Hepatocyte (in vitro differentiated cells): ENCODE data around the gene MAGED4.

Experiments used
- EZH2 ChIP-seq: fragments of 200-600 bp; sonication (generic); IDR thresholded peaks from 2 replicates; pipeline ENCODE4 v1.6.1; 2016; ENCODE audit warnings: antibody characterized with exemption, mild to moderate bottlenecking, borderline replicate concordance
- TF ChIP-seq, protein P1 (sequence below): fragments of 200-600 bp; sonication (generic); IDR thresholded peaks from 2 replicates; pipeline ENCODE4 v1.5.1; 2016; ENCODE audit warnings: antibody characterized with exemption, mild to moderate bottlenecking; ENCODE audit not compliant: poor library complexity

DNA sequence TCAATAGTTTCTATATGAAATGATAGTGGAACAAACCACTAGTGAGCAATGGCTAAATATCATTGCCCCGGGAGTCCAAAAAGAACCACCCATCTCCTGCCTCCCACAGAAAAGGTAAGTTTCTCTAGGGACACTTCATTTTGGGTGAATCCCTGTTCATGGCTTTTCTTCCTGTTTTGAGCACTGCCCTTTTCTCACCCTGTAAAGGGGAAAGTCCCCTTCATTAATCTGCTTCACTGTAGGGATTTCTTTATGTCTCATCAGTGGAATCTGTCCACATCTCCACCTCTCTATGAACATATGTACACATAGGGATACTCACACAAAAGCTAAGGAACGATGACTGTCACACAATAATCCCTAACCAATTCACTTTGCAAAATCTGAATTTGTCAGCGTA lies 28.6 kb downstream of the MAGED4 start:
- TF ChIP-seq, protein P1, sequence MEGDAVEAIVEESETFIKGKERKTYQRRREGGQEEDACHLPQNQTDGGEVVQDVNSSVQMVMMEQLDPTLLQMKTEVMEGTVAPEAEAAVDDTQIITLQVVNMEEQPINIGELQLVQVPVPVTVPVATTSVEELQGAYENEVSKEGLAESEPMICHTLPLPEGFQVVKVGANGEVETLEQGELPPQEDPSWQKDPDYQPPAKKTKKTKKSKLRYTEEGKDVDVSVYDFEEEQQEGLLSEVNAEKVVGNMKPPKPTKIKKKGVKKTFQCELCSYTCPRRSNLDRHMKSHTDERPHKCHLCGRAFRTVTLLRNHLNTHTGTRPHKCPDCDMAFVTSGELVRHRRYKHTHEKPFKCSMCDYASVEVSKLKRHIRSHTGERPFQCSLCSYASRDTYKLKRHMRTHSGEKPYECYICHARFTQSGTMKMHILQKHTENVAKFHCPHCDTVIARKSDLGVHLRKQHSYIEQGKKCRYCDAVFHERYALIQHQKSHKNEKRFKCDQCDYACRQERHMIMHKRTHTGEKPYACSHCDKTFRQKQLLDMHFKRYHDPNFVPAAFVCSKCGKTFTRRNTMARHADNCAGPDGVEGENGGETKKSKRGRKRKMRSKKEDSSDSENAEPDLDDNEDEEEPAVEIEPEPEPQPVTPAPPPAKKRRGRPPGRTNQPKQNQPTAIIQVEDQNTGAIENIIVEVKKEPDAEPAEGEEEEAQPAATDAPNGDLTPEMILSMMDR = no peak
- no peak for TF ChIP-seq EZH2
